HG03039 (cell line): Measurements from ENCODE around the gene LZTR1.

Experiments
- ATAC-seq: cut with Tn5 transposase; IDR thresholded peaks from one replicate; pipeline ENCODE4 v1.9.1; 2021; ENCODE audit warnings: mild to moderate bottlenecking, moderate library complexity; ENCODE audit not compliant: unreplicated experiment

LZTR1 gene

GRCh38 chr22:20949698-20950183, 32.4 kb upstream of the LZTR1 start:
- no peak for ATAC-seq

GRCh38 chr22:20951151-20951931, 30.8 kb upstream of the LZTR1 start:
- no peak for ATAC-seq

GRCh38 chr22:20951932-20952380, 30.1 kb upstream of the LZTR1 start:
- no peak for ATAC-seq

GRCh38 chr22:20952544-20953341, 29.4 kb upstream of the LZTR1 start:
- no peak for ATAC-seq

- no peak for ATAC-seq
Observed at GRCh38 chr22:20953342-20953608, 28.8 kb upstream of the LZTR1 start.

GRCh38 chr22:20953668-20954500, 28.2 kb upstream of the LZTR1 start:
- no peak for ATAC-seq

GRCh38 chr22:20955548-20955947, 26.5 kb upstream of the LZTR1 start:
- ATAC-seq, result no peak

DNA sequence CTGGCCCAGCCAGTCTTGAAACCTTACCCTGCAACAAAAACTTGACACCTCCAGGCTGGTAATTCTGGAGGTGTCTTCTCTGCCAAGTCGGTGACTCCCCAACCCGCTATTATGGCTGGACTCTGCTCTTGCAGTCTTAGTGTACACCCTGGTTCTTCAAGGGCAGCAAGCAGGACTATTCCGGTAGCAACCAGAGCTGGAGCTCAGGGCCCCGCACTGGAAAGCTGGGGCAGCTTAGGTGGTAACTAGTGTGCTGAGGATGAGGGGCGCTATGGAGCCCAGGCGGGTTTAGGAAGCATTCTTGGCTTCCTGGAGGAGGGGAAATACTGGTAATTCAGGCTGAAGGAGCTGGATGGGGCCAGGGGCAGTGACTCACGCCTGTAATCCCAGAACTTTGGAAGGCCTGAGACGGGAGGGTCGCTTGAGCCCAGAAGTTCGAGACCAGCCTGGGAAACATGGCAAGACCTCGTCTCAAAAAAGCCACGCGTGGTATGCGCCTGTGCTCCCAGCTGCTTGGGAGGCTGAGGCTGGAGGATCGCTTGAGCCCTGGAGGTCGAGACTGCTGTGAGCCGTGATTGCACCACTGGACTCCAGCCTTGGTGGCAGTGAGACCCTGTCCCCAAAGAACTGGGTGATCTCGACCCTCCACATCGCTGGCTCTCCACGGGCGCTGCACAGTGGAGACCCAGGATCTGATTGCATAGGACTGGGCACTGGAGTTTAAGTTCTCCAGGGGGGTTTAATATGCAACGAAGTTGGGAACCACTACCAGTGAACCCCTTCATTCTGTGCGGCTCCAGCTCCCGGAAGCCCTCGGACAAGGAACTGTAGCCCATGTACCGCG, 25.6 kb upstream of the LZTR1 start:
- no peak for ATAC-seq

GRCh38 chr22:20957102-20957682, 24.9 kb upstream of the LZTR1 start:
- ATAC-seq, result no peak

- no peak for ATAC-seq
Observed at GRCh38 chr22:20957683-20958431, 24.2 kb upstream of the LZTR1 start.

DNA sequence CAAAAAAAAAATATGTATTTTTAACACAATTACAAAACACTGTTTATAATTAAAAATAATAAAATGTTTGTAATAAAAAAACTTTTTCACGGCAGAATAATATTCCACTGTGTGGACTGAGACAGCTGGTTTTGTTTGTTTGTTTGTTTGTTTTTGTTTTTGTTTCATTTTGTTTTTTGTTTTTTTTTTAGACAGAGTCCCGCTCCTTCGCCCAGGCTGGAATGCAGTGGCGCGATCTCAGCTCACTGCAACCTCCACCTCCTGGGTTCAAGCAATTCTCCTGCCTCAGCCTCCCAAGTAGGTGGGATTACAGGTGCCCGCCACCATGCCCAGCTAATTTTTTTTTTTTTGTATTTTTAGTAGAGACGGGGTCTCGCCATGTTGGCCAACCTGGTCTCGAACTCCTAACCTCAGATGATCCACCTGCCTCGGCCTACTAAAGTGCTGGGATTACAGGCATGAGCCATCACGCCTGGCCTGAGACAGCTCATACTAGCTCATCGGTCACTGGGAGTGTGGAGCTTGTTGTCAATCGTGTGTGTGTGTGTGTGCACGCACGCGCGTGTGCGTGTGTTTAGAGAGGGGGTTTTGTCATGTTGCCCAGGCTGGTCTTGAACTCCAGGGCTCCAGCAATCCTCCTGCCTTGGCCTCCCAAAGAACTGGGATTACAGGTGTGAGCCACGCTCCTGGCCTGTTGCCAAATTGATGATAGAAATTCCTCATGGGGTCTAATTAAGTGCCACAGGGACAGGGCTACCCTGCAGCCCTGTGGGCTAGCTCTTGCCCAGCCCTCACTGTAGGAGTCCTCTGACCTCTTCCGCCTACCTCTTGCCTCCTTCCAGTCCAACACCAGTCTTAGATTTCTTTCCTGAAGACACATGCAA, 22.3 kb upstream of the LZTR1 start:
- no peak for ATAC-seq

DNA sequence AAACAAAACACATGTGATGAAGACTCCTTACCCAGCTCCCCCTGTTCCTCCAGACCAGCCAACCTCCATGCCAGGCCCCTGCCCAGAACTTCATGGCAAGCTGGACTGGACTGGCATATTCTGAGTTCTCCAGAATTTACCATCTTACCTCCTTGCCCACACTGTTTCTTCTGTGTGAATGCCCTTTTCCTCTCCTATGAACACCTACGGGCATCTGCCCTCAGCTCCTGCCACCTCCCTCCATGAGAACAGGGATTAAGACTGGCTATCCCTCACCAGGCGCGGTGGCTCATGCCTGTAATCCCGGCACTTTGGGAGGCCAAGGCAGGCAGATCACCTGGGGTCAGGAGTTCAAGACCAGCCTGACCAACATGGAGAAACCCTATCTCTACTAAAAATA, 21.5 kb upstream of the LZTR1 start:
- ATAC-seq, result no peak

DNA sequence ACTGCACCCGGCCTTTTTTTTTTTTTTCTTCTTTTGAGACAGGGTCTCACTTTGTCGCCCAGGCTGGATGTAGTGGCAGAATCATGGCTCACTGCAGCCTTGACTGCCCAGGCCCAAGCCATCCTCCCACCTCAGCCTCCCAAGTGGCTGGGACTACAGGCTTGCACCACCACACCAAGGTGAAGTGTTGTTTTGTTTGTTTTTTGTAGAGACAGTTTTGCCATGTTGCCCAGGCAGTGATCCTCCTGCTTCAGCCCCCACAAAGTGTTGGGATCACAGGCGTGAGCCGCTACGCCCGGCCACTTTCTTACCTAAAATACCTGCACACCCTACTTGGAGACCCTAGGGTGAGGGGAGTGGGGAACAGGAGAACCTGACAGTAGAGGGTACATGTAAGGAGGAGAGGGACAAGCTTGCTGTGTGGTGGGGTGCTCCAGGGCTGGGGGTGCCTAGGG, 19.6 kb upstream of the LZTR1 start:
- no peak for ATAC-seq

DNA sequence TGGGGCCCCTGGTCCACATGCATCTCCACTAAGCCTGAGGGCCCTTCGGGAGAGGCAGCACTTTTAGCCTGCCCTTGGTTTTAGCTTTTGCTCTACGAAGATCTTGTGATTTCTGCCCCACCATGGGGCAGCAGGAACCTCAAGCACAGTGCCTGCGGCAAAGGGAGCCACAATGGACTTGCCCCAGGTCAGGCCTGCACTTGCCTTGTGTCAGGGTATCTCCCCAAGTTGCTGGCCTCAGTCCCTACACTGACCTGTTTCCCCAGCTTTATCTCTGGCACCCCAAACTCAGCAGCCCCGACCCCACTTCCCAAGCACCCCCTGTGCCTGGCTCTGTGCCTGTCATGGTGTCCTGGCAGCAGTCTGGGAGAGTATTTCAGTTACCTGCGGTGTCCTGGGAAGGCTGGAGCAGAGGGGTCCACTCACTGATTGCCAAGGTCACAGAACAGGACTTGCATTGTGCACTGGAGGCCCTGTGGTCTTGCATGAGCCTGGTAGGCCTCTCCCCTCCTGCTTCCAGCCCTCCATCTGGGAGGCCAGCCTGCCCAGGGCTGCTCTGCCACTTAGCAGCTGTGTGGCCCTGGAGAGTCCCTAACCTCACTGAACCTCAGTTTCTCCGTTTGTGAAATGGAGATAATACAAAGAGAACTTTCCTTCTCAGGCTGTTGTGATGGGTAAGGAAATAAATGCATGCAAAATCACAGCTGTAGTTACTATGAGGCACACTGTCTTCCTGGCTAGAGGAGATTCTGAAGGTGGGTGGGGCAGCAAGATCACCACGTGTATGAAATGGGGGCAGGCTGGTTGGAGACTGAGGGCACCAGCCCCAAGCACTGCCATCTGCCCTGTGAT, 18.7 kb upstream of the LZTR1 start:
- ATAC-seq, result no peak

DNA sequence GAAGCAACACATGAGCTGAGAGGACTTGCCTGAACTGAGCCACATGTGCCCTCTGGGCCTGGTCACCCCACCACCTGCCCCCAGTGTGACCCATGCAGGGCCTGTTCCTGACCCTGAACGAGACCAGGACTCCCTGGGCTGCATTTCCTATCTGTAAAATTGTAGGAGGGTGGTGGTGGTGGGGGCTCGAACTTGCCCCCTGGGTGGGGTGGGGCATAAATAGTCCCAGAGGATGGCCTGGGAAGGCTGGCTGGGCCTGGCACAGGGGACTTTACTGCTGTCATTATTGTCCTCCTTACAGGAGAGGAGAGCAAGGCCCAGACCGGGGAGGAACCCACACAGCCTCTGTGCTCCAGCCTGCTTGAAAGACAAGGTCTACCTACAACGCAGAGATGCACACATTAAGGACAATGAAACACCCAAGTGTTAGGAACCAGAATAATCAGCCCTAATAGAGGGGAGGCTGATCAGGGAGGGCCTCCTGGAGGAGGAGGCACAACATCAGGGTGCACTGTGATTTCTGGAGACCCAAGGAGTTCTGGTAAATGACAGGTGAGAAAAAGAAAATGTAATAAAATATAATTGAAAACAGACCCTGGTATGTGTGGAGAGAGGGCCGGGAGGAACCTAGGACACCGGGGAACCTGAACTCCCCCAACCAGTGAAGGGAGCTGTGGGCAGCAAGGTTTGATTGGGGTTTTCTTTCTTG, 17.9 kb upstream of the LZTR1 start:
- no peak for ATAC-seq

DNA sequence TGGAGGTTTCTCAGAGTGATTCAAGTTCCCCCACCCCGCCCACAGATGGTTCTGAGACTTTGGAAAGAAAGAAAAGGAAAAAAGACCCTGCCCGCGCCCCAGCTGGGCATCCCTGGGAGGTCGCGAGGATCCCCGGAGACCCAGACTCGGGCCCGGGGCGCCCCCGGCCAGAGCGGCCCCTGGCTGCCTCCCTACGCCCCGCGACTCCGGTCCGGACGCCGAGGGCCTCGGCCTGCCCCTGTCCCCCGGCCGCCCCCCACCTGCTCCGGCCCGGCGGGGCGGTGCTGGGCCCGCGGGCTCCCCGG, 17.3 kb upstream of the LZTR1 start:
- no peak for ATAC-seq
